Smooth muscle cell (in vitro differentiated cells): ENCODE results near the gene ATOH8. TPM values are rescaled to one million over a fixed set of nuclear protein-coding genes. Genes with fewer than 3 reads are reported as not detected.

Source experiments
- DNase-seq: peaks from one replicate; lab custom pipeline; 2025; ENCODE audit not compliant: unreplicated experiment; lab: John Stamatoyannopoulos, UW
- H2AFZ ChIP-seq: fragments of 200-600 bp; sonication (generic); 2 replicates; pipeline ENCODE4 v1.6.0; 2016; ENCODE audit warnings: antibody characterized with exemption, low read depth, mild to moderate bottlenecking
- H3F3A ChIP-seq: fragments of 200-600 bp; sonication (generic); 2 replicates; pipeline ENCODE4 v1.6.0; 2017; ENCODE audit warnings: antibody characterized with exemption, low read depth
- H3K27ac ChIP-seq: fragments of 200-600 bp; sonication (generic); 2 replicates; pipeline ENCODE4 v1.5.1; 2016; ENCODE audit warnings: low read depth, mild to moderate bottlenecking
- H3K27me3 ChIP-seq: fragments of 200-600 bp; sonication (generic); 2 replicates; pipeline ENCODE4 v1.6.1; 2016; ENCODE audit warnings: low read depth, mild to moderate bottlenecking
- H3K36me3 ChIP-seq: fragments of 200-600 bp; sonication (generic); 2 replicates; pipeline ENCODE4 v1.5.1; 2016; ENCODE audit warnings: low read depth
- H3K4me1 ChIP-seq: fragments of 200-600 bp; sonication (generic); 2 replicates; pipeline ENCODE4 v1.5.1; 2016; ENCODE audit warnings: low read depth
- H3K4me2 ChIP-seq: fragments of 200-600 bp; sonication (generic); 2 replicates; pipeline ENCODE4 v1.6.0; 2016; ENCODE audit warnings: mild to moderate bottlenecking
- H3K4me3 ChIP-seq: fragments of 200-600 bp; sonication (generic); 2 replicates; pipeline ENCODE4 v1.5.1; 2016; ENCODE audit warnings: mild to moderate bottlenecking
- H3K79me2 ChIP-seq: fragments of 200-600 bp; sonication (generic); 2 replicates; pipeline ENCODE4 v1.6.0; 2016; ENCODE audit warnings: low read depth, mild to moderate bottlenecking
- H3K9ac ChIP-seq: fragments of 200-600 bp; sonication (generic); 2 replicates; pipeline ENCODE4 v1.6.0; 2016; ENCODE audit warnings: low read depth
- H3K9me3 ChIP-seq: fragments of 200-600 bp; sonication (generic); replicated peaks from 2 replicates; pipeline ENCODE4 v1.5.1; 2016; ENCODE audit warnings: low read depth
- H4K20me1 ChIP-seq: fragments of 200-600 bp; sonication (generic); 2 replicates; pipeline ENCODE4 v1.6.0; 2016; ENCODE audit warnings: low read depth
- CTCF ChIP-seq: fragments of 200-600 bp; sonication (generic); IDR thresholded peaks from 2 replicates; pipeline ENCODE4 v1.5.1; 2017; ENCODE audit warnings: borderline replicate concordance, mild to moderate bottlenecking, antibody characterized with exemption; ENCODE audit not compliant: insufficient read depth, poor library complexity, severe bottlenecking
- WGBS: methylation state at CpG from one replicate; pipeline ENCODE4 v1.1.7; 2016; ENCODE audit warnings: low lambda C conversion rate; 5-methylcytosine and 5-hydroxymethylcytosine counted together
- polyA plus RNA-seq: library from polyadenylated mRNA; unstranded; fragments of >200 nt; fragmentation: Nextera tagmentation; extraction: Ambion mirVana; gene quantifications from 2 replicates; pipeline ENCODE4 v1.2.1, GENCODE V29; 2016
- total RNA-seq: library from RNA; depleted of rRNA; stranded (reverse); fragments of >200 nt; gene quantifications from 2 replicates; pipeline ENCODE4 v1.2.3, GENCODE V29; 2014

ATOH8 gene
- total and polyA plus RNA-seq, 2 experiments from 2014 or later = 5.2 to 6.5 TPM

DNA sequence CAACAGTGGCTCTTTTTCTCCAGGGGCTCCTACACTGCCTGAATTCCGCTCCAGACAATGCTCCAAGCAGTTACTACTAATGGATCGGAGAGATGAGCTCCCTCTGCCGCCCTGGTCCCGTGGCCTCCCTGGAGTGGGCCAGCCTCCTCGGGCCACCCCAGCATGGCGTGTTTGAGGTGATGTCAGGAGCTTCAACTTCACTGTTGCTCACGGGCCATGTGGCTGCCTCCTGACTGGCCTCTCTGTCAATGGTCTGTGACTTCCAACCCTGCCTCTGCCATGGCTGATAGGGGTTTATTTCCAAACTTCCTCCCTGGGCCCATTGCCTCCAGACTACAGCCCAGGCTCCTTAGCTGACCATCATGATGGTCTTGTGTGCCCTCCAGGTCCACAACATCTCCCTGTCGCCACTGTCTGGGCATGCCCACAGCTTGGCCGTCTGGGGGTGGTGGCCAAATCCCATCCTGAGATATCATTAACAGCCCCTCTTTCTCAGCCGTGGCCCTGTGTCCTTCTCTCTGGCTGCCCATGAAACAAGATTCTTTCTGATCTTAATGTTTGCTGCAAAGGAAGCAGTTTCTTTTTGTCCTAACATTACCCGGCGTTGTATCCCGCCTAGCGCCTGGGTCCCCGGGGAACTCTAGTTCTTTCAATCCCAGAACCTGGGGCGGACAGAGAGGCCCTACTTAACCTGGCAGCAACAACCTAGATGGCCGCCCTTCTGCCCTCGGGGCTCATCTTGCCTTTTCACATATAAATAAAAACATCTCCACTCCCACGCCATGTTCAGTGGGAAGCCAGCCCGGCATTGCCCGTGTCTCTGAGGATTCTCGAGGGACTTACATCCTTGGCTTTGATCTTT is 38.1 kb downstream of the ATOH8 start:
- Histone ChIP-seq H3K27me3 (no peaks in the 10 kb centered on the region), H3K9me3 (no peaks in the 10 kb centered on the region), H3K9ac (no peak overlapping the region), H3K4me2 (peak overlapping the region; percentile 13), H3K4me3 (no peak overlapping the region), H3K79me2 (no peaks in the 10 kb centered on the region), H3K27ac (no peak overlapping the region), H4K20me1 (no peaks in the 10 kb centered on the region), H3F3A (no peaks in the 10 kb centered on the region), H3K4me1 (peaks cover 11% of the 10 kb centered on the region), H2AFZ (no peak overlapping the region), H3K36me3 (no peaks in the 10 kb centered on the region)
- WGBS = 90% methylated on average over 22 of the region's 22 CpGs
- no peak for TF ChIP-seq CTCF
- DNase-seq = no peak

GRCh38 chr2:85792783-85793441 is 39.1 kb downstream of the ATOH8 start:
- H3K4me2 ChIP-seq = peak overlapping the region; percentile 13
- H4K20me1 ChIP-seq = no peaks in the 10 kb centered on the region
- no peaks in the 10 kb centered on the region for H3K27me3 ChIP-seq
- H3K27ac ChIP-seq = no peak overlapping the region
- H2AFZ ChIP-seq = no peak overlapping the region
- no peak for DNase-seq
- H3K79me2 ChIP-seq = no peaks in the 10 kb centered on the region
- 86% methylated on average over 8 of the region's 8 CpGs for WGBS
- no peaks in the 10 kb centered on the region for H3F3A ChIP-seq
- H3K36me3 ChIP-seq = no peaks in the 10 kb centered on the region
- H3K9me3 ChIP-seq = no peaks in the 10 kb centered on the region
- no peak overlapping the region for H3K4me3 ChIP-seq
- H3K4me1 ChIP-seq = peaks cover 12% of the 10 kb centered on the region
- no peak overlapping the region for H3K9ac ChIP-seq
- TF ChIP-seq CTCF = no peak

DNA sequence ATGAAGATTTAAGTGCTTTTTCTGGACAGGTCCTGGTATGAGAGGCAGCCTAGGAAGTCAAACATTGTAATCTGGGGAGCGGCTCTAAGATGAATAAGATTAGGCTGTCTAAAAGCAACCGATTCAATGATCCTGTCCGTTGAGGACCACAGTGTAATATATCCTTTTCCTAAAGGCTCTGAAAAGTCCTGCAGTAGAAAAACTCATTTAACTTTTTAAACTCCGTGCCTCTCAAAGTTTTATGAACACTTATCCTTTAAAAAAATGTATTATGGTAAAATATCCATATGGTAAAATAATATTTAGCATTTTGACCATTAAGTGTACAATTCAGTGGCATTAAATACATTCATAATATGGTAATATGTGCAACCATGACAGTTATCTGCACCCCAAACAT is 39.8 kb downstream of the ATOH8 start:
- Histone ChIP-seq H3K9me3 (no peaks in the 10 kb centered on the region), H3K27me3 (no peaks in the 10 kb centered on the region), H2AFZ (no peak overlapping the region), H3K36me3 (no peaks in the 10 kb centered on the region), H3K4me1 (peaks cover 12% of the 10 kb centered on the region), H3F3A (no peaks in the 10 kb centered on the region), H3K9ac (no peak overlapping the region), H3K27ac (no peak overlapping the region), H3K4me2 (no peak overlapping the region), H3K4me3 (no peak overlapping the region), H3K79me2 (no peaks in the 10 kb centered on the region), H4K20me1 (no peaks in the 10 kb centered on the region)
- TF ChIP-seq CTCF = no peak
- WGBS = 89% methylated on average over 4 of the region's 4 CpGs
- DNase-seq = no peak
